ENCODE data around the gene ARHGEF12.
A peak's percentile ranks its signal among the peaks of the same experiment; 100 is the strongest.

Gene ARHGEF12

DNA sequence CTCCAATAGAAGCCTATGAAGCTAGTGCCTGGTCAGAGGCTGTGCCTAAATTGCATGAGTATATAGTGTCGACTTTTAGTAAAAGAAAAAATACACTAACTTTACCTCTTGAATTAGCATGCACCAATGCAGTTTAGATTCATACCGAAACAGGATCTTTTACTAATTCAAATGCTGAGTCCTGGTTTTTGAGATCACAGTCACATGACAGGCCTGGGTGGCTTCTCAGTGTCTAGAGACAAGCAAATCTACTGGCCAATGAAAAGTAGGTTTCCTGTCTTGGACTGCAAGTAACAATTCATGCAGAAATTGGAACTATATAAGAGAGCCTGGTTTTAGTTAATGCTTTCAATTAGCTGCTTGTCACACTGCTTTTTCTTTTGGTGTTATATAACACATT, 7.2 kb downstream of the ARHGEF12 start:
- DNase-seq, result no peak

DNA sequence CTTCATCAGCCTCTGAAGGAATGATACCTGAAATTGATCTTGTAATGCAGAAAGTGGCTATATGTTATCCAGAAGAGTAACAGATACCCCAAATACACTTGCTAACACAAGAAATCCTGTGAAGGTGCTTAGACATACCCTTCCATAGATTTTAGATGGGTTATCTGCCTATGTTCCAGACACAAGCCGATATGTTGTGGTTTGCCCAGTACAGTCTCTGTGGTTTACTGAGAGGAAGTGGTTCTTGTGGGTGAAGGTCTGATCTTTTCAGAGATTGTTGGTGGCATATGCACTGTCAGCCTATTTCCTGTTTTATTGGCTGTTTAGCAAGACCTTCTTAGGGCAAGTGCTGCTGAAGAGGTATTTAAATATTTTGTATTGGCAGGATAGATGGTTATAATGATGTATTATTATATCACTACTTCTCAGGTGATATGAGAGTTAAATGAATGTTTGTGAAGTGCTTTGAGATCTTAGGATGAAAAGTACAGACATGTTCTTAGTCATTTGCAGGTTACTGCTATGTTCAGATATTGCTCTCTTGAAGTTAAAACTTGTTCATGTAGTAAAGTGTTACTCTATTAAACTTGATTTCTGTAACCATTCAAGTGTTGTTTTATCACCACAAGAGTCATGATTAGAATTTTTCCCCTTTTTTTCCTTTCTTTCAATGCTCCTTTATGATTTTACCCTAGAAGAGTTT, 8.2 kb downstream of the ARHGEF12 start:
- DNase-seq, result peak; percentile 83

DNA sequence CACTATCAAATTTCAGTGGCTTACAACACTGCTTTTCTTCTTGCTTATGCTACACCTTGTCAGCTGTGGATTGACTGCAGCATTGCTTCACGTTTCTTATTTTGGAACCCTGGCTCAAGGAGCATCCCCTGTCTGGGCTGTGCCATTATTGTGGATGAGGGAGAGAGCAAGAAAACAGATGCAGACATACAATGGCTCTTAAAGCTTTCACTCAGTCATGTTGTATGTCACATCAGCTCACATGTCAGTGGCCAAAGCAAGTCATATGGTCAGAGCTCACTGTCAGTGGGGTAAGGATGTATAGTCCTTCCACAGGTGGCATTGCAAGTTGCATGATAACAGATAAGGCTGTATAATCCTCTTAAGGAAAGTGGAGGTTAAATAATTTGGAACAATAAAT, 10.0 kb downstream of the ARHGEF12 start:
- DNase-seq, result no peak

DNA sequence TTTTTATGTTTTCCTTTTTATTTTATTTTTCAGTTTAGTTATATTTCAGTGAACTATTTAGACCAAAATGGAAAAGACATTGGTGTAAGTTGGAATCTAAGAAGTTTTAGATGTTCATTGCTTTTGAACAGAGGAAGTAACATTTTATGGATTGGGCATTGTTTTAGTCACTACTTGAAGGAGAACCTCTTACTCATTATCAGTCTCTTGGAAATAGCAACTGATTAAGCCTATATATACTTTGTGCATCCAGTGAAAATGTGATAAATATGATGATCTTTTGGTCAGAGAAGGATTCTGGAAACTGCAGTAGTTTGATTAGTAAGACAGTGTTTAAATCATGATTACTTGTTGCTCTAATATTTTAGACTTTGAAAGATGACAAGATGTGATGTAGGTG, 14.4 kb downstream of the ARHGEF12 start:
- DNase-seq, result no peak

DNA sequence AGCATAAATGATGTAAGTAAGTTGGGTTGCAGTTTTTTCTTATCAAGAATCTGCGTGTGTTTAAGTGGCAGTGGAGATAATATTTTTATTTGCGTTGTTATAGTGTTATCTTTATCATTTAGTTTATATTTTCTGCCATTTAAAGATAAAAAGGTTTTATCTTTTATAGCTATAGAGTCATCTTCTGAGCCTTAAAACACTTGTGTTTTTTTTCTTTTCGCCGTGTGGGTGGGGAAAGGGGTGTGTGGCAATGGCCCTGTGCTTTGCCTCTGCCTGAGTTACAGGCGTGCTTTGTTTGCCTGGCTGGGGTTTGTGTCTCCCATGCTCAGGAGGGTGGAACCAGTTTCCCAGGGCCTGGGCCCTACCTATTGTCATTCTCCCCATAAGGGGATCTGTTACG, 16.2 kb downstream of the ARHGEF12 start:
- DNase-seq, result no peak

DNA sequence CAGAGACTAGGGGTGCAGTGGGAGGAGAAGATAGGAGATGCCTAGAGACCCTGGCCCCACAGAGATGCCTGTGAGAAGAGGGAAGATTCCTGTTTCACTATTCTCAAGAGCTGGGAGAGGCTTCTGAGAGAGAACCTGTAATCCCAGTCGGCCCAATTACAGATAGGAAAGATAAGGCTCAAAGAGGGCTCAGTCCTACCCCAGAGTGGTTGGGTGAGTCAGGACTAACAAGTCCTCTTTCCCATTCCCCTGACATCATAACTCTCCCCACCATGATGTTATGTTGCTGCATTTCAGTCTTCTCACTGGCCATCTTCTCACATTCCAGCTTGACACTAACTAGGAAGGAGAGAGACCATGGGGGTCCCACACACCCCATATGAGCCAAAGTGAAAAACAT, 17.9 kb downstream of the ARHGEF12 start:
- no peak for DNase-seq

DNA sequence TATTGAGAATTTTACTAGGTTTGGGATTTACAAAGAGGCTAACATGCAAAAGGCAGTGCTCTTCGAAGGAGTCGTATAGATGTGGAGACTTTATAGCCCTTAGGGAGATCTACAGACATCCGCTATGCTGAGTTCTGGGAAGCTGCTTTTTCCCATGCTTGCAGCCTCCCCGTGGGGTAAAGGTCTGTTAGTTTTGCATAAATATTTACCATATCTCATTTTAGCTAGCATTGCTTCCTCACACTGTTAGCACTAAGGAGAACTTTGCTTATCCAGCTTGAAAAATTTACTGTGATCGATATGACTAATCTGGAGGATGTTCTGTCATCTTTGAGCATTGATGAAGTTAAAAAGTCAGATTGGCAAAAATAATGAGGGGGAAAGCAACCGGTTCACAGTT, 18.6 kb downstream of the ARHGEF12 start:
- DNase-seq, result no peak

DNA sequence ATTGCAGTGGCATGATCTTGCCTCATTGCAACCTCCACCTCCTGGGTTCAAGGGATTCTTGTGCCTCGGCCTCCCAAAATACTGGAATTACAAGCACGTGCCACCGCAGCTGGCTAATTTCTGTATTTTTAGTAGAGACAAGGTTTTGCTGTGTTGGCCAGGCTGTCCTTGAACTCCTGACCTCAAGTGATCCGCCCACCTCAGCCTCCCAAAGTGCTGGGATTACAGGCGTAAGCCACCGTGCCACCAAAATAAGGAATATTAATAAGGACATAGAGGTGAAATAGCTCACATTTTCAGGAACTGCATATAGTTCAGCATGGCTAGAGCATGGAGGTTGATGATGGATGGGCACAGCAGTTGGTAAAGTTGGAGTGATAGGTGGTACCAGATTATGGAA, 21.4 kb downstream of the ARHGEF12 start:
- no peak for DNase-seq

DNA sequence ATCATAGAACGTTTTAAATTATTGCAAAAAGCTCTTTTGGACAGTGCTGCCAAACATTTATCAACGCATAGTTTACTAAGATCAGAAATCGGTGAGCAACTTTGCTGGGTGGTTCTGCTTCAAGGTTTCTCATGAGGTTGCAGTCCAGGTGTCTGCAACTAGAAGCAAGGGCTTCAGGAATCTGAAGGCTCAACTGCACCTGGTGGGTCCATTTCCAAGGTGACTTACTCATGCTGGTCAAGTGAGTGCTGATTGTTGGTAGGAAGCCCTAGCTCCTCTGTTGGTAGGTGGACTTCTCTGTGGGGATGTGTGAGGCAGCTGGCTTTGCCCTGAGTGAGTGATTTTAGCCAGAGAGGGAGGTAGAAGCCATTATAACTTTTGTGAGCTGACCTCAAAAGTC, 22.5 kb downstream of the ARHGEF12 start:
- no peak for DNase-seq

DNA sequence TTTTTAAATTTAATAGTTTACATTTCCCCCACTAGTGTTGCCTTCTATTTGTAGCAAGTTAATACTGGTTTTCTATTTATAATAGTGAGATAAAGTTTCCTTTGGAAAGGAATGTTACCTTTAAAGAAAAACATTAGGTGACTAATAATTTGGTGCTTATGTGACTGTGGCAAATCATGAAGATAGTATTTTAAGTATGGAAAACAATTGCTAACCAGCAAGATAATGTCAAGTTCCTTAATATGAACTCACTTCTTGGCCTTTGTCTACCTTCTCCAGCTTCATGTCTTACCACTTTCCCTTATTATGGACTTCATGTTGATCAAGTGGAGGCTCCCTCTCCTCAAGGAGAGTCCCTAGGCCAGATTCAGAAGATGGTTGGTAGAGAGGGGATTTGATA, 27.2 kb downstream of the ARHGEF12 start:
- no peak for DNase-seq

DNA sequence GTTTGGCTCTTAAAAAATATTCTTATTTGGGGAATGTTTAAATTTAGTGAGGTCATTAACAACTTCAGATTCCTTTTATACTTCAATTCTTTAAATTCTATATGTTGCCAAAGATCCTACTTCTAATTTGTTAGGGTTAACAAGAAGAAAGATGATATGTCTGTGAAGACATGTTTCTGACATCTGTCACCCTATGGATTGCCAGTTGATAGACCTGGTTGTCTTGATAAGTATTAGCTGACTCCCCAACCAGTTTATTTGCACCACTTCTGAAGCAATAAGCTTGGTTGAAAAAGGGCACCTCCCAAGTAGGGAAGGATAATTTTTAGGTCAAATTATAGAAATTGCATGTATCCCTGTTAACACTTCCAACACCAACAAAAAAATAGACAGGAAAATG, 29.3 kb downstream of the ARHGEF12 start:
- no peak for DNase-seq

DNA sequence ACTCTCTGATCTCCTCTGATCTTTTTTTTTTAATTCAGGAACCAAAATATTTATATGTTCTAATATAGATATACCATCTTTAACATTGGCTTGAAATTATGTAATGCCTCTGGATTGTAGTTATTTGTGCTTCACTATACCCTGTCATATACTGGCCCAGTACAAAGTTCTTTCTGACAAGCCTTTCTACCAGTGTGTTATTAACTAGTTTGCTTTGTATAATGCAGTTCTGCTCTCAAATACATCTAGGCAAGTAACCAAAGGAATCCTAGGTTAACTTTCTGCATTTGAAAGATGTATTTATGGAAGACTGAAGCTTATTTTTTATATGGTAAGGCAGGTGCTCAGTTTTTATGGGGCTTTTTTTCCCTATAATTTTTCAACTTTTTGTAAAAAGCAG, 36.1 kb downstream of the ARHGEF12 start:
- no peak for DNase-seq

DNA sequence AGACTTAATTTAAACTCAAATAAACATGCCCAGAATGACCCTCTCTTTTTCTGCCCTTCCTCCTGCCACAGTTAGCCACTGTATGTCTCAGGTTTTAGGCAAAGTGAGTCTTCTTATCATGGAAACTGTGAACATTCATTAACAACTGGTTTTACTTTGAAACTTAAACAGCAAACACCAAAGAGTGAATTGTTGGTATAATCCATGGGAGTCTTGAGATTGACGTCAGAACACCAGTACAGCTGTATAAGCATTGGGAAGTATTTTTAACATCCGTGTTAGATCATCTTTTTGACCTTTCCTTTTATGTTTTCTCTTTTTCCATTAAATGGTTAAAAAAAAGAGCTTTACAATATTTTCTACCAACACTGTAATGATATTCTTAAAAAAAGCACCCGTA, 38.9 kb downstream of the ARHGEF12 start:
- no peak for DNase-seq

DNA sequence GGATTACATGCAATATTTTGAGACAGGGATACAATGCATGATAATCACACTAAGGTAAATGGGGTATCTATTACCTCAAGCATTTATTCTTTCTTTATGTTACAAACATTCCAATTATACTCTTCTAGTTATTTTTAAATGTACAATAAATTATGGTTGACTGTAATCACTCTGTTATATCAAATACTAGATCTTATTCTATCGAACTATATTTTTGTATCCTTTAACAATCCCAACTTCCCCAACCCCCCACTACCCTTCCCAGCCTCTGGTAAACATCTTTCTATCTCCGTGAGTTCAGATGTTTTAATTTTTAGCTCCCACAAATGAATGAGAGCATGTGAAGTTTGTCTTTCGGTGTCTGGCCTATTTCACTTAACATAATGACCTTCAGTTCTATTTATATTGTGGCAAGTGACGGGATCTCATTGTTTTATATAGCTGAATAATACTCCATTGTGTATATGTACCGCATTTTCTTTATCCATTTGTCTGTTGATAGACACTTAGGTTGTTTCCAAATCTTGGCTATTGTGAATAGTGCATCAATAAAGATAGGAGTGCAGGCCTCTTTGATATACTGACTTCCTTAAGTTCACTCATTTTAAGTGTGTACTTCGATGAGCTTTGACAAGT, 40.5 kb downstream of the ARHGEF12 start:
- no peak for DNase-seq

DNA sequence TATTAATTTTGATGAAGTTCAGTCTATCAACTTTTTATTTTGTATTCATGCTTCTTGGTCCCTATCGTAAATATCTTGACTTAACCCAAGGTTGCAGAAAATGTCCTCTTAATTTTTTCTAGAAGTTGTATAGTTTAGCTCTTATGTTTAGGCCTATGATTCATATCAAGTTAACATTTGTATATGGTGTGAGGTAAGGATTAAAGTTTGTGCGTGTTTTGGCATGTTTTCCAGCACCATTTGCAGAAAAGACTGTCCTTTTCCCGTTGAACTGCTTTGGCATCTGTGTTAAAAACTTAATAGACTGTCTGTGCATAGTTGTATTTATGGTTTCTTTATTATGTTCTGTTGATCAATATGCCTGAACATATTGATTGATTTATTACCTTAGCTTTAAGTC, 42.3 kb downstream of the ARHGEF12 start:
- DNase-seq, result no peak

DNA sequence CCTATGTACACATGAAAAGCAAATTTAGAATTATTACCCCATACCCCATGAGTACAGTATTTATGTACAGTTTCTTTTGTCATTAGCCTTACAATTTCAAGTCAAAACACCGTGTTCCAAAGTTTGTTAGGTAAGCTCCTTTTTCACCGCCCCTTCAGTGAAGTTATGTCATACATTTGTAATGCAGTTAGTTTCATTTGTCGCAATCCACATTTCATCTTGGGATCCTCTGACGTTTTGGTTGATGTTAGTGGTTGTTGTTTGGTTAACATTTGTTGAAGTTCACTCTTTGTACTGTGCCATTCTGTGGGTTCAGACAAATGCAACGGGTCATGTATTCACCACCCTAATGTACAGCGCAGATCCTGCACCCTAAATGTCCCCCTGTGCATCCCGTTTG, 45.2 kb downstream of the ARHGEF12 start:
- no peak for DNase-seq

DNA sequence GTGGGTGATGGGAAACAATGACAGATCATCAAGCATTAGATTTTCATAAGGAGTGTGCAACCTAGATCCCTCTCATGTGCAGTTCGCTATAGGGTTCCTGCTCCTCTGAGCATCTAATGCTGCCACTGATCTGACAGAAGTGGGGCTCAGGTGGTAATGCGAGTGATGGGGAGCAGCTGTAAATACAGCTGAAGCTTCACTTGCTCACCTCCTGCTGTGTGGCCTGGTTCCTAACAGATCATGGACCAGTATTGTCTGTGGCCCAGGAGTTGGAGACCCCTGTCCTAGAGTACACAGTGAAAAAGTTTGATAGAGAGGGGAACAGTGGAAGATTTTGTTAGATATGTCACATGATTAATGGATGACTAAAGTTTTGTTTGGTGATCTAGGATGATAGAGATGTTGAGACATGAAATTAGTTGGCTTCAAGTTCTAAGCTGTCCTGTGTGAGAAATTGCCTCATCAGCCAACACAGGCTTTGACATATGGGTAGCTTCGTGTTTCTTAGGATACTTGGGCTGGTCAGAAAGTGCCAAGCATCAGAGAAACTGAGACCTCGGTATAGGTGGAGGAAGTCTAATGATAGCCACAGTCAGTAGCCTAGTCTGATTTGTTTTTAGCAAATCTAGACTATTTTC, 47.4 kb downstream of the ARHGEF12 start:
- DNase-seq, result no peak

DNA sequence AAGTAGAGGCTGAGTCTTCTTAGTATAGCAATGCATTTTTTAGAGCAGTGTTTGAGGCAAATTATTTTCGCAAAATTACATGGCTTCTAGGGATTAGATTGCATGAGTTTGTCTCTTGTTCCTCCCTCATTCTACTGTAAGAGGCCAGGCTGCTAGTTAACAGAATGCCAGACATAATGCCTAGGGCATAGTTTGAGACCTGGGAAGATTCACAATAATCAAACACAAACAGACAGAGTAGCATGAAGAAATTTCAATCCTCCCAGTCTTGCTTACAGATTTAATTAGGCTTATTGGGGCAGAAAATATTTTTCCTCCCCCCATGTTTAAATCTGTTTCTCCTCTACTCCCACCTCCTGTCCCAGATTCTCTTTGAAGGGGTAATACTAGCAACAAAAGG, 48.3 kb downstream of the ARHGEF12 start:
- DNase-seq, result no peak

DNA sequence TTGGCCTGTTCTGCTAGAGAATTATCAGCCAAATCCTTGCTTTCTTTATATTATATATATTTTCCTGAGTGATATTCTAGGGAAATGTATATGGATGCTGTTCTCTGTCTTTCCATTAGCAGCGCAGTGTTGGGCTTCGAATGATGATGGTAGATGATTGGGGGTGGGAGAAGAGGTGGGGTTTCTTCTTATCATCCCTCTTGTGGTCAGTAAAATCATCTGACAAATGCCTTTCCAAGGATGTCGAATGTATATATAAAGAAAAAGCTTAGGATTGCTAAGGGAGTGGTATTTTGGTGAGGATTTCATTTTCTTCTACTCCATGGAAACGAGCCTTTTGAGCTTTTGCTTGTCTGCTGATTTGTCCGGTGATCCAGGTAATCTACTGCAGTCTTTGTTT, 48.9 kb downstream of the ARHGEF12 start:
- DNase-seq, result no peak

DNA sequence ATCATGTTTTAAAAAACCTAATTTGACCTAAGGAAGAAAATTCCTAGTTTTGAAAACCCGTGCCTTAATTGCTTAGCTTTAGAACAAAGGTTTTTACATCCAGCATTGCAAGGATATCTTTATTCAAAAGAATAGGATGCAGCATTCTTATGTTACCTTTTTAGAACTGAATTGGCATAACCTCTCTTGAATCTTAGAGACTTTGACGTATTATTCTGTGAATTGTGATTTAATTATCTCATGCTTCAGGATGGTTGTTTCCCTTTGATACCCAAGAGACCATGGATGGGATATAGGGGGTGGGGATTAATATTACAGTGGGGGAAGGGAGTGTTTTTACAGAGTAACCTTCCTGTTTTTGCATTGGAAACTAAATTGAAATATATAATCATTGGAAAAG, 49.4 kb downstream of the ARHGEF12 start:
- no peak for DNase-seq

DNA sequence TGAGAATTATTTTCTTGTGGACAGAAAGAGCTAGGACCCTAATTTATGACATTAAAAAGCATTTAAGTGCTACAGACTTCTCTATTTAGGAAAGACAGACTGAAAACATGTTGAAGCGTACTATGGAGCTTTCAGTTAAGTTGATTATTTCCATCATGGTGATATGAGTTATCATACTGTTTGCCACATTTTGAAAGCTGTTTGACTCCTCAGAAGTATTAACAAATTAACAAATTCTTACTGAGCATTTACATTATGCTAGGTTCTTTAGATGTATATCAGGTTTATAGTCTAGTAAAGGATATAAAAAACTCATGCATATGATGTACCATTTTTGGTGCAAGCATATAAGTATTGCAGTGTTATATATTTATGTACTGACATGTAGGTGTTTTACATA, 50.1 kb downstream of the ARHGEF12 start:
- no peak for DNase-seq

DNA sequence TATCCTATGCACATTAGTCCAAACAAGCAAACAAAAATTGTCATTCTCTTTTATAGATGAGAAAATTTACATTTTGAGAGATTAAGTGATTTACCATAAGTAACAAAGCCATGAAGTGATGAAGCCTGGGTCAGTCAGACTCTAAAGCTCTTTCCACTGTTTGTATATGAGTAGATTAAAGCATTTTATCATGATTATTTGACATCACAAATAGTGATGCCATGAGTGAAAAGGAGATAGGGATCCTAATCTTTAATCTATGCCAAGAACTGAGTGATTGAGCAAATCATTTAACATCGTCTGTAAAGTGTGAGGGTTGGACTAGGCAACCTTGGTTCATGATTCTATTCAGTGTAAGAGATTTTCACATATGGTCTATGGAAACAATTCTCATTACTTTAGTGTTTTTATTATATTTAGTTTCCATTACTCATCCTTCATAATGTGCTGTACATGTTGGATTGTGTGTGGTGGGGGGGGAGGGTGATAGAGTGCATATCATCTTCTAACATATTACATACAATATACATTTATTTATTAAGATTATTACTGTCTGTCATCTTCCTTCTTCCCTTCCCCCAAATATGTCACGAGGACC, 50.7 kb downstream of the ARHGEF12 start:
- DNase-seq, result no peak

DNA sequence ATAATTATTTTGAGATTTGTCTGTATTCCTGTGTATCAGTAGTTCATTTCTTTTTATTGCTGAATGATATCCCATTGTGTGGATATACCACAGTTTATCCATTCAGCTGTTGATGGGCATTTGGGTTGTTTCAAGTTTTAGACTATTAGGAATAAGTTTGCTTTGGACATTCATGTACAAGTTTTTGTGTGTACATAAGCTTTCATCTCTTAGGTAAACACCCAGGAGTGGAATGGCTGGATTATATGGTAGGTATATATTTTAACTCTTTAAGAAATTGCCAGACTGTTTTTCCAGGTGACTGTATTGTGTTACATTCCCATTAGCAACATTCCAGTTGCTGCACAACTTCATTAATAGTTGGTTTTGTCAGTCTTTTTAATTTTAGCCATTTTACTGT, 52.0 kb downstream of the ARHGEF12 start:
- DNase-seq, result no peak

All from central memory CD4-positive, alpha-beta T cell (primary cell).